ENCODE data around the gene SLC18A3.

DNA sequence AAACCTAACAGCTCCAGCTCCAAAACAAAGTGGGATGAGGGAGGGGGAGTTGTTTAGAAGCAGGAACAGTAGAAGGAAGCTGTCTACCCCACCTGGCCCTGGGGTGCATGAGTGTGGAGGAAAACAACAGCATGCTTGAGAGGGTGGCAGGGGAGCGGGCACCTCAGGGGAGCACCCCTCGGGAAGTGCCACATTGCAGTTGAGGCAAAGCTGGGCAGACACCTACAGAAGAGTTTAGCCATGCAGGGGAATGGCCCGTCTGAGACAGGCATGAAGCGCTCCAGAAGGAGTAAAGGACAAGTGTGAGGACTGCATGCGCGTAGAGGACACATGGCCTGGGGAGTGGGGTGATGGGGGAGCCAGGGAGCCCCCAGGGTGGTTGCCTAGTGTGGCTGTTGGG, 21.9 kb downstream of the SLC18A3 start:
- TF ChIP-seq POLR2A (IDR thresholded peaks at IDR 0.05; ENCODE audit: borderline replicate concordance, extremely low read depth, insufficient read depth, insufficient read length) = no peak
- TF ChIP-seq, protein P1, sequence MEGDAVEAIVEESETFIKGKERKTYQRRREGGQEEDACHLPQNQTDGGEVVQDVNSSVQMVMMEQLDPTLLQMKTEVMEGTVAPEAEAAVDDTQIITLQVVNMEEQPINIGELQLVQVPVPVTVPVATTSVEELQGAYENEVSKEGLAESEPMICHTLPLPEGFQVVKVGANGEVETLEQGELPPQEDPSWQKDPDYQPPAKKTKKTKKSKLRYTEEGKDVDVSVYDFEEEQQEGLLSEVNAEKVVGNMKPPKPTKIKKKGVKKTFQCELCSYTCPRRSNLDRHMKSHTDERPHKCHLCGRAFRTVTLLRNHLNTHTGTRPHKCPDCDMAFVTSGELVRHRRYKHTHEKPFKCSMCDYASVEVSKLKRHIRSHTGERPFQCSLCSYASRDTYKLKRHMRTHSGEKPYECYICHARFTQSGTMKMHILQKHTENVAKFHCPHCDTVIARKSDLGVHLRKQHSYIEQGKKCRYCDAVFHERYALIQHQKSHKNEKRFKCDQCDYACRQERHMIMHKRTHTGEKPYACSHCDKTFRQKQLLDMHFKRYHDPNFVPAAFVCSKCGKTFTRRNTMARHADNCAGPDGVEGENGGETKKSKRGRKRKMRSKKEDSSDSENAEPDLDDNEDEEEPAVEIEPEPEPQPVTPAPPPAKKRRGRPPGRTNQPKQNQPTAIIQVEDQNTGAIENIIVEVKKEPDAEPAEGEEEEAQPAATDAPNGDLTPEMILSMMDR (IDR thresholded peaks at IDR 0.05 in 2 of 3, conservative IDR thresholded peaks at IDR 0.05 in 1 of 3; ENCODE audit: borderline replicate concordance in 1 of 3, insufficient read depth in 1 of 3, low read depth in 2 of 3, low read length in 2 of 3) = no peak
- TF ChIP-seq, protein P2, sequence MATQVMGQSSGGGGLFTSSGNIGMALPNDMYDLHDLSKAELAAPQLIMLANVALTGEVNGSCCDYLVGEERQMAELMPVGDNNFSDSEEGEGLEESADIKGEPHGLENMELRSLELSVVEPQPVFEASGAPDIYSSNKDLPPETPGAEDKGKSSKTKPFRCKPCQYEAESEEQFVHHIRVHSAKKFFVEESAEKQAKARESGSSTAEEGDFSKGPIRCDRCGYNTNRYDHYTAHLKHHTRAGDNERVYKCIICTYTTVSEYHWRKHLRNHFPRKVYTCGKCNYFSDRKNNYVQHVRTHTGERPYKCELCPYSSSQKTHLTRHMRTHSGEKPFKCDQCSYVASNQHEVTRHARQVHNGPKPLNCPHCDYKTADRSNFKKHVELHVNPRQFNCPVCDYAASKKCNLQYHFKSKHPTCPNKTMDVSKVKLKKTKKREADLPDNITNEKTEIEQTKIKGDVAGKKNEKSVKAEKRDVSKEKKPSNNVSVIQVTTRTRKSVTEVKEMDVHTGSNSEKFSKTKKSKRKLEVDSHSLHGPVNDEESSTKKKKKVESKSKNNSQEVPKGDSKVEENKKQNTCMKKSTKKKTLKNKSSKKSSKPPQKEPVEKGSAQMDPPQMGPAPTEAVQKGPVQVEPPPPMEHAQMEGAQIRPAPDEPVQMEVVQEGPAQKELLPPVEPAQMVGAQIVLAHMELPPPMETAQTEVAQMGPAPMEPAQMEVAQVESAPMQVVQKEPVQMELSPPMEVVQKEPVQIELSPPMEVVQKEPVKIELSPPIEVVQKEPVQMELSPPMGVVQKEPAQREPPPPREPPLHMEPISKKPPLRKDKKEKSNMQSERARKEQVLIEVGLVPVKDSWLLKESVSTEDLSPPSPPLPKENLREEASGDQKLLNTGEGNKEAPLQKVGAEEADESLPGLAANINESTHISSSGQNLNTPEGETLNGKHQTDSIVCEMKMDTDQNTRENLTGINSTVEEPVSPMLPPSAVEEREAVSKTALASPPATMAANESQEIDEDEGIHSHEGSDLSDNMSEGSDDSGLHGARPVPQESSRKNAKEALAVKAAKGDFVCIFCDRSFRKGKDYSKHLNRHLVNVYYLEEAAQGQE (IDR thresholded peaks at IDR 0.05; ENCODE audit: low read depth) = no peak
- TF ChIP-seq TCF7L2 (IDR thresholded peaks at IDR 0.05; ENCODE audit: borderline replicate concordance, extremely low read depth, insufficient read depth, insufficient read length) = no peak
- TF ChIP-seq RAD21 (IDR thresholded peaks at IDR 0.05; ENCODE audit: low read depth) = no peak
- TF ChIP-seq CEBPB (IDR thresholded peaks at IDR 0.05; ENCODE audit: low read depth) = no peak

Measured in HCT116 (cell line).